NCI-H460 (cell line): ENCODE measurements around the gene PVALEF. TPM values are rescaled to one million over a fixed set of nuclear protein-coding genes. Genes with fewer than 3 reads are reported as not detected.

ENCODE experiments used
- DNase-seq: peaks from one replicate; pipeline ENCODE4 v3.0.0-alpha.2; 2016; ENCODE audit warnings: low read depth; ENCODE audit errors: extremely low read depth
- total RNA-seq: library from RNA; depleted of rRNA; stranded (reverse); fragments of >200 nt; shearing (Covaris generic); gene quantifications from 2 replicates; pipeline ENCODE4 v1.2.3, GENCODE V29; 2014

Gene PVALEF
- total RNA-seq, 1 experiment from 2014 or later, result not detected

DNA sequence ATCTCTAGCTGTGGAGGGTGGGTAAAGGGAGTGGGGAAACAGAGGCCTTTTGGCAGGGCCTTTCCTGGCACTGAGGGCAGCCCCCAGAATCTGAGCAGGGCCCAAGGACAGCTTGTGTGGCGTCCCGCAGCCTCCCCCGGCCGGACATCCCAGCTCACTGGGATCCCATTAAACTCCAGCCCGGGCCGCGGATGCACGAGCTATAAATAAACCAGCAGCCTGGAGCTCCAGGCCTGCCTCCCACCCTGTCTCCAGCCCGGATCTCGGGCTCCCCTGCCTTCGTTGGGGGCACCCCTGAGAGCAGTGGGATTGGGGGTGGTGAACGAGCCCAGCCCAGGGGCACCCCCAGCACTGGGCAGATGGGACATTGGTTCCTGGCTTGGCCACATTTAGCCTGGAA lies 14.6 kb downstream of the PVALEF start:
- DNase-seq, result no peak

DNA sequence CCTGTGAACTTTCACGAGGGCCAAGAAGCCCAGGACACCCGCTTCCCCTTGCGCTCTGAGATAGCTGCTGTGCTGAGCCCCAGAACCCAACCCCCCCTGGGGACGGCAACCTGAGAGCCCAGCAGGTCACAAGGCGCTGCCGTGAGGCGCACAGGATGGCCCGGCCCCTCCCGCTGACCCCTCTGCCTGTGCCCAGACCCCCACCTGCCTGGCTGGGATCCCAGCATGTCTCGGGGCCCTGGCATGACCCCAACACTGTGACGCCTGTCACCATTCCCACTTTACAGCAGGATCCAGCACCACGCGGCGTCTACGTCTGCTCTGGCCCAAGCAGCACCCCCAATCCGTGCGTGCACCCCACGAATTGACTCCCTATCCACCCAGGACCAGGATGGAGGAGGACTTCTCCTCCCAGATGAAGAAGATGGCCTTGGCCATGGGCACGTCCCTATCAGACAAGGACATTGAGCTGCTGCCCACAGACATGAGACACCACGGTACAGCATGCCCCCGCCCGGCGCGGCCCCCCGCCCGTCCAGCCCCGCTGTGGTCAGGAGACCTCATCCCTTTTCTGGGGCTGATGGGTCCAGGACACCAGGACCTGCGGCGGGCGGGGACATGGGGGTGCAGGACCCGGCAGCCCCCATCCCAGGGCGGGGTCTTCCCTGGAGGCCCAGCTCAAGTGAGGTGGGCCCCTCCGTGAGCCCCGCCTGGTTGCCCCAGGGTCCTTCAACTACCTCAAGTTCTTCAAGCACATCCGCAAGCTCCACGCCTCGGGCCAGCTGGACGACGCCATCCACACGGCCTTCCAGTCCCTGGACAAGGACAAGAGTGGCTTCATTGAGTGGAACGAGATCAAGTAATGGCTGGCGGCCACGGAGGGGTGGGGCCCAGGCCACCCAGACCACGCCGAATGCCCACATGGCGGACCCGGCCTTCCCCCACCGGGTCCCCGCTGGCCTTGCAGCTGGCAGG lies 15.8 kb downstream of the PVALEF start:
- DNase-seq, result no peak

DNA sequence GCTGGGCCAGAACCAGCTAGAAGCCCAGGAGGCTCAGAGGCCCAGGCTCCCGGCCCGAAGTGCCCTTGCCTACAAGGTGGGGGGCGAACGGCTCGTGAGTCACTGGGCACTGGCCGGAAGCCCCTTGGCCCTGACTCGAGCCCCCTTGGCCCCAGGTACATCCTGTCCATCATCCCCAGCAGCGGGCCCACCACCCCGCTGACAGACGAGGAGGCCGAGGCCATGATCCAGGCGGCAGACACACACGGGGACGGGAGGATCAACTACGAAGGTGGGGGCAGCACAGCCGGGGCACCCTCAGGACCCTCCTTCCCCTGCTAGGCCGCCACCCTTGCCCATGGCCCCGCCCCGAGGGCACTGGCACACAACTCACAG lies 16.5 kb downstream of the PVALEF start:
- DNase-seq, result no peak

DNA sequence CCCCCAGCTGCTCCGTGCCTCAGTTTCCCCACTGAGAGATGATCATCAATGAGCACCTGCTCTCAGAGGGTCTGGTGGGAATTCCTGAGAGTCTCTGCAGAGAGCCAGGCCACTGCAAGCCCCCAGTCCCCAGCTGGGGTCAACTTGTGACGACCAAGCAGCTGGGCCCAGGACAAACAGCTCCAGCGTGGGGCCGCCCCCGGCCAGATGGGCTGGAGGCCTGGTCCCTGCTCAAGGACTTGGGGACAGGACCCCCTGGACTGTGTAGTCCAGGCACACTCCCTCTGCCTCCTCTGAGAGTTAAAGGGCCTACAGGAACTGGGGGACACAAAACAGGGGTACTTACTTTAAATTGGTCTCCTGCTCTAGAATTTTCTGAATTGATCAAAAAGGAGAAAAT lies 17.3 kb downstream of the PVALEF start:
- DNase-seq, result no peak

DNA sequence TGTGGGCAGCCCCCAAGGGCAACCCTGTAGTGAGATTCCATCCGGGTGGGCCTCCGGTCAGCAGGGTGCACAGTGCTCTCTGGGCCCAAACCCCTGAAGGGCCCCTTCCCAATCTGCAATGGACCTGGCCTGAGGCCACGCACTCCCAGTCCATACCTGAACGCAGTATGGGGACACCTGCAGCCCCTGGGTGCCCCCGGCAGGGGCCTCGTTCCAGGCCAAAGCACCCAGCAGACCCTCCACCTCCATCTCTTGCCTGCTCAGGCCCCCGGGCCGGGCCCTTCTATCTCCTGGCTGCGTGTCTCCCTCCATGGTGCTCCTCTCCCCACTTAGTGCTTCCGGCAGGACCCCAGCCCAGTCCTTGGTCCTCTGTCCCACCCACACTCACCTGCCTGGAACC lies 18.0 kb downstream of the PVALEF start:
- DNase-seq, result no peak

DNA sequence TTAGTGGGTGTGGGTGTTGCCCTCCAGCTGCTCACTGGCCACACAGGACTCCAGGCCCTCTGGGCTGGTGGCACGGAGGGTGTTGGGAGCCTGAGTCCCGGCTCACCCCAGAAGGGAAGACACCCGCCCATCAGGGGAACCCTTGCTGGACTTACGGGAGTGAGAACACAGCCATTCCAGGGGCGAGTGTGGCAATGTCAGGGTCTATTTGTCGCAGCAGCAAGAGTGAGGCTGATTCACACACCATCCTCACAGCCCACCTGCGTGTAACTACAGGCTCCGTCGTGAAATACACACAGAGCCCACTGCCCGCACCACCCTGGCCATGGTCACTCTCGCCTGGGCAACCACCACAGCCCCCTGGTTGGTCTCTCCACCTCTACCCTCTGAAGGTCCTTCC lies 18.5 kb downstream of the PVALEF start:
- no peak for DNase-seq

DNA sequence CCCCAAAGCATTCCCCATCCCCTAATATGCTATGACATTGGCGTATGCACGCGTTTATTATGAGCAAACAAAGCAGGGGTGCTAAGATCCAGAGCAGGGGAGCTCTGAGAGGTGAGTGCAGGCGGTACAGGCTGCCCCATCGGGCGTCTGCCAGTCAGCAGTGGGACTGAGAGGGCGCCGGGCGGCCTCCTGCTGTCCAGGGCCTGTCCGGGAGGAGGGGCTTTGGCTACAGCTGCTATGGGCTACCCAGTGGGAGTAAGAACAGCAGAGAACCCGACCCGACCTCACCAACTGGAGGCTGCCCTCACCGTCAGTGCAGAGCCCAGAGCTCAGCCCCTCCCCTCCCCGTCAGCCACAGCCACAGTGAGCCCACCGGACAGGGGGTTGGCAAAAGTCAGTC lies 19.2 kb downstream of the PVALEF start:
- DNase-seq, result no peak

DNA sequence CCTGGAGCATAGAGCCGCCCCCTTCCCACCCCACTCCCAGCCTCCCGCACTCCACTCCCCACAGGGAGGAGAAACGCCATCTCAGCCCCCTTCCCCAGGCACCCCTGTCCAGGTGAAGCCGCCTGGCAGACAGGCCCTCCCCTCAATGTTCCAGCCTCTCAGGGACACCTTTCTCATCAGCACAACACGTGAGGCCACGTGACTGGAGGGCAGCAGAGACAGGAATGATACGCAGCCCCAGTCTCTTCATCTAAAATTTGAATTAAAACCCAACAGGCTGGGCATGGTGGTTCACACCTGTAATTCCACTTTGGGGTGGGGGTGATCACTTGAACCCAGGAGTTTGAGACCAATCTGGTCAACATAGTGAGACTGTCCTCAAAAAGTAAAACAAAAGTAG lies 20.9 kb downstream of the PVALEF start:
- DNase-seq, result no peak

DNA sequence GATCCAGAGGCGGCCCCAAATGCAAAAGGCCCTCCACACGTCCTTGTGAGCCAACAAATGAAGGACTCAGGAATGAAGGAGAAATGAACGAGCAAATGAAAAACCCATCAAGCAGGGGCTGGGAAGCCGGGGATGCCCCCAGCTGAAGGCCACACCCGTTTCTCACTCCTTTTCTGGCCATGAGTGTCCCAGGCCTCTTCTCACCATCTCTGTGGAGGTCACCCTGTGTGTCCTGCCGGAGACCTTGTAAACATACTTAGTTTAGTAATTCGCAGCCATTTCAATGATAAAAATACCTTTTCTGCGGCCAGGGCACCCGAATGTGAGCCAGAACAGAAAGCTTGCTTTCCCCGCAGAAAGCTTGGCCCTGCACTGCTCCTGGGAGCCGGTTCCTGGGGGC lies 21.8 kb downstream of the PVALEF start:
- DNase-seq, result no peak

DNA sequence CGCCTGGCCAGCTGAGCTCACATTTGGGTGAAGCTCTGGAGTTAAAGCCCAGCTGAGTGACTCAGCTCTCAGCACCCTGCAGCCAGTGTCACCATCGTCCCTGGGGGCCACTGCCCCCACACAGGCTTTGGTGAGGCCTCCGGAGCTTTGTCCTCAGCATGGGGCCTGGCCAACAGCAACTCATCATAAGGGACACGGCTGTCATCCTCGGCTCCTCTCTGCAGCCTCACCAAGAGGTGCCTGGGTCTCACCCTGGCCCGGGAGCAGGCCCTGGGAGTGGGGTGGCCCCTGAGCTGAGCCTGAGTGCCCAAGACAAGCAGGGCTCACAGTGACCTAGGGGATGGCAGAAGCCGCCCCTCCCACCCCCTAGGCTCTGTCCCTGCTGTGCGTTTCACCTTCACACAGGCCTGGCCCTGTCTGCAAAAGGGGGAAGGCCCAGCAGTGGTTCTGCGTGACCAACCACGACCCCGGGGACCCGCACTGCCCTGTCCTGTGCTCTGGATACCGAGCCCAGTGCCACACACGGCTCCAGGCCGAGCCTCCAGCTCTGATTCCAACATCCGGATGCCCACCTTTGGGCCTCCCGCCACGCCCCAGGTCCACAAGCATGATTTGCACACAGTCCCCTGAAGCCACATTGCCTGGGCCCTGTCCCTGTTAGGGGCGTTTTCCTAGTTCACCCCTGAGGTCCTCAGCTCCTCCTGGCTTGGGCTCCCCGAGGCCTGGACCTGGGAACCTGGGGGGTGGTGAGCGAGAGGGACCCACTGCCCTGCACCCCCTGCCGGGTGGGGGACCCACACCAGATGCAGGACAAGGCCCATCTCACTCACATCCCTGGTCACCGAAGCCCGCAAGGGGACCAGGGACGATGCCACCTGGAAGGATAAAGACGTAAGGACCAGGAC lies 22.5 kb downstream of the PVALEF start:
- DNase-seq, result no peak

DNA sequence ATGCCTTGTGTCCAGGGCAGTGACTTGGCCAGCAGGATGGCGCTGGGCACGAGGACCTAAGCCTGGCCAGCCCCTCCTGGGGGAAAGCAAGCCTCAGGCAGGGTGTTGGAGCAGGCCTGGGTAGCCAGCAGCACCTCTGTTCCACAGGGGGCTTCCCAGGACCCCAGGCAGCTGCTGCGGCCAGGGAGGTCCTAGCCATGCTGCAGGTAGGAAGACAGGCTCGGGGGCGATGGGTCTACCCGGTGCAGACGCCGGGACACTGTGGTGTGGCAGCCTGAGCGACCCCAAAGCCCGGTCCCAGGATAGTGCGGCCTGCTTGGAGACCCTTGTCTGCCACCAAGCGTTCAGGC lies 23.2 kb downstream of the PVALEF start:
- DNase-seq, result no peak

DNA sequence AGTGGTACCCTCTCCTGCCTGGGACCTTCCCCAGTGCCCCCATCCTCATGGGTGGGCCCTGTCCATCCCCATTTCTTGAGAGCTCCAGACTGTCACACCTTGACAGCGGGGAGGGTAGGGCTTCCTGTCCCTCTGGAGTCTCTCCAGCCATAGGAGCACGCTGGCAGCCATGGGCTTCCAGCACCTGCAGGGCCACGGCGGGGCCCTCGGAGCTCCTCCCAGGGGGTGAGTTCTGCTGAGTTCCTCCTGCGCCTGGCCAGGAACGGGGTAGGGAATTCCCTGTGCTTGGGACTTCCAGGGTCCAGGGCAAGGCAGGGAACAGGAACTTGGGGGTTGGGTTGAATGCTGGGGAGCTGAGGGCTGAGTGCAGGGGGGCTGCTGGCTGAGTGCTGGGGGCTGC lies 23.7 kb downstream of the PVALEF start:
- no peak for DNase-seq

DNA sequence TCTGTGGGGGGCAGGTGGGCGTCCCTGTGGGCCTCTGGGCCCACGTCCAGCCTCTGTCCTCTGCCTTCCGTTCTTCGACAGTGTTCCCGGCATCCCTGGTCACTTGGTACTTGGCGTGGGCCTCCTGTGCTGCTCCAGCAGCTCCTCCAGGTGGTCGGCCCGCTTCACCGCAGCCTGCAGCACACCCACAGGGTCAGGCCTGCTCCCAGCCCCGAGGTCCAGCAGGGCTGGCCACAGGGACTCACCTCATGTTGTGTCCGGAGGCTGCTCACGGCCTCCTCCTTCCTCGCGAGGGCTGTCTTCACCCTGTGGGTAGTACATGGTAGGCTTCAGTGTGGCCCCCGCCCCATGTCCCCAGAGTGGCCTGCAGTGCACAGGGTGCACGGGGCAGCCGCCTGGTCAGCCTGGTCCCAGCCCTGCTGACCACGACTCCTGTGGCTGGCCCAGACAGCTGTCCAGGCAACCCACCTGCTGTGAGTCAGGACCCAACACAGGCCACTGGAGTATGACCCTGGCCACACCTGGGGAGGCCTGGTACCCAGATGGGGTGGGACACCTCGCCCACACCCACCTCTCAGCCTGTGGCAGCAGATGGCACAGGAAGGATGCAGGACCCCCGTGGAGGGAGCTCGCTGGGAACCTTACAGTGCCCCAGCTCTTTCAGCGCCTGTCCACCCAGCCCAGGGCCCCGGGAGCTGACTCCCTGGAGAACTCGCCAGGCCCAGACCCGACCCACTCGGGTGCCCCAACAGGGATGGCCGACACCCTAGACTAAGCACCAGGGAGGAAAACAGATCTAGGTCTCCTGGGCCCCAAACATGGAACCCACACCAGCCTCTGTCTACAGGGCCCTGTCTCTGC lies 24.6 kb downstream of the PVALEF start:
- peak; percentile 15 for DNase-seq

DNA sequence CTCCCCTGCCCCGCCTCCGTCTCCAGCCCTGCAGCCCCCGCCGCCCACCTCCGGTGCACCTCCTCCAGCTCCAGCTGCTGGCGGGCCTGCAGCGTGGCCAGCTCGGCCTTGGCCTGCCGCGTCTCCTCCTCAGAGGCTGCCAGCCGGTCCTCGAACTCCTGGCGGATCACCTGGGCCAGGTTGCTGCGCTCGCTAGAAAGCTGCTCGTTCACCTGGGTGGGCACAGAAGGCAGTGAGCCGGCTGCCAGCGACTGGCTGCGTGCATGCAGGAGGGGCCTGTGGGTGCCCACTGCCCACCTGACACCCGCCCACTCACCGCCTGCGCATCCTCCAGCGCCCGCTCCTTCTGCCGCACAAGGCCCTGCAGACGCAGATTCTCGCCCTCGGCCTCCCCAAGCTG lies 25.3 kb downstream of the PVALEF start:
- DNase-seq, result no peak

DNA sequence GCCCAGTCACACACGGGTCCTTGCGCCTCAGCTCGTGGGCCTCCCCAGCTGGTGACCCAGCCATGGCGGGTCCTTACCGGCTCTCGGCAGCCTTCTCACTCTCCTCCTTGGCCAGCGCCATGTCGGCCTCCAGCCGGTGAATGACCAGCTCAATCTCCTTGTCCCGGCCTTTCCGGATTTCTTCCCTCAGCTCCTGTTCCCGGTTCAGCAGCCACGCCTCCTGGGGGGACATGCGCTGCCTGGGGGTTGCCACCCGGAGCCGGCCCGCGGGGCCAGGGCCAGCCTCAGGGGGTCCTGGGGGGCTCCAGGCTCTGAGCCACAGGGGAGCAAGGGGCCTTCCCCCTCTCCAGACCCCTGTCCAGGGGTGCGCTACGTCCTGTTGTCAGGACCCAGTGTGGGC lies 25.8 kb downstream of the PVALEF start:
- no peak for DNase-seq

DNA sequence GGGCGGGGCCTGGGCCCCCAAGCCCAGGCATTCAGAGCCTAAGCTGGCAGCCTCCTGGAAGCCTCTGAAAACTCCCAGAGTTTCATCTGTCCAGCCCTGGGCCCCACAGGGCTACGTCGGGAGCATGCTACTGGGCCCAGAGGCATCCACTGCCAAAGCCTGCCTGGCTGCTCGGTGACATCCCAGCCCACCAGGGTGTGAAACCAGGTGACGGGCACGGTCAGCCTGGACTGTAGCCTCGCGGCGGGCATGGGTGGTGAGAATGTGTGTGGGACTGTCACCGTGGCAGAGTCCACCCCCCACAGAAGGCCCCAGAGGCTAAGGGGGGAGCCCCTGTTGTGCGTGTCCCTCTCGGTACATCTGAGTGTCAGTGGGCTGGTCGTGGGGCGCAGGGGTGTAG lies 26.3 kb downstream of the PVALEF start:
- no peak for DNase-seq

DNA sequence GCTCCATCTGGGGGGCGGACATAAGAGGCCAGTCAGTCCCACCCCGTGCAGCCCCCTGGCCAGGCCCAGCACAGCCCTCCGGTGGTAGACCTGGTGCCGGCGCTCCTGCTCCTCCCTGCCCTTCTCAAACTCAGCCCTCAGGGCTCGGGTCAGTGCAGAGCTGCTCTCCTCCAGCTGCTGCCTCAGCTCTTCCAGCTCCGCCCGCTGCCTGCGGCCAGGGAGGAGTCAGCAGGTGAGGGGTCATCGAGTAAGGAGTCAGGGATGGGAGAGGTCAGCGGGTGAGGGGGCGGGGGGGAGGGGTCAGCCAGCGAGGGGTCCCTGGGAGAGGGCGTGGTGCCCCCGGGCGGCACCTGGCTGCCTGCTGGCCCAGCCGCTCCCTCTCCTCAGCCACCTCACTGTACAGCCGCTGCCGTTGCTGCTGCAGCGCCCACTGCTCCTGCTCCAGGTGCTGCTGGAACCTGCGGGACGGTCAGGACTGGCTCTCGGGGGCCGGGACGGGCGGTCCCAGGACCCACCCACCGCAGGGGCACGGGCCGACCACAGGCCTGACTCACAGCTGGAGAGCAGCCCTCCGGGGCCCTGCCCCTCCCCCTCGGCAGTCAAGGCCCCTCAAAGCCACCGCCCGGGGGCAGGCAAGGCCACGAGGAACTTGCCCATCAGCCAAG lies 27.2 kb downstream of the PVALEF start:
- DNase-seq, result no peak

DNA sequence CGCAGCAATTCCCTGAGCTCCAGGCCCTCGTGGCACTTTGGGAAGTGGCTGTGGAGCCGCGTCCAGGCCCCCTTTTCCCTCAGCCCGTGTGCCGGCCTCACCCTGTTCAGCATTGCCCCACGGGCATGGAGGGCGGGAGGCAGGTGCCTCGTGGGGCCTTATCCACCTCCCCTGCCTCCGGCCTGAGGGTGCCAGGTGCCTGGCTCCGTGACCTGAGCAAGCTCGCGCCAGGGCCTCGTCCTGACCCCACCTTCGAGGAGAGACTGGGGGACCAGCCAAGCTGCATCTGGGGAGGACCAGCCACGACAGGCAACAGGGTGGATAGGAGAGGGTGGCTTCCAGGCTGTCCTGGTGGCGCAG lies 27.7 kb downstream of the PVALEF start:
- no peak for DNase-seq

DNA sequence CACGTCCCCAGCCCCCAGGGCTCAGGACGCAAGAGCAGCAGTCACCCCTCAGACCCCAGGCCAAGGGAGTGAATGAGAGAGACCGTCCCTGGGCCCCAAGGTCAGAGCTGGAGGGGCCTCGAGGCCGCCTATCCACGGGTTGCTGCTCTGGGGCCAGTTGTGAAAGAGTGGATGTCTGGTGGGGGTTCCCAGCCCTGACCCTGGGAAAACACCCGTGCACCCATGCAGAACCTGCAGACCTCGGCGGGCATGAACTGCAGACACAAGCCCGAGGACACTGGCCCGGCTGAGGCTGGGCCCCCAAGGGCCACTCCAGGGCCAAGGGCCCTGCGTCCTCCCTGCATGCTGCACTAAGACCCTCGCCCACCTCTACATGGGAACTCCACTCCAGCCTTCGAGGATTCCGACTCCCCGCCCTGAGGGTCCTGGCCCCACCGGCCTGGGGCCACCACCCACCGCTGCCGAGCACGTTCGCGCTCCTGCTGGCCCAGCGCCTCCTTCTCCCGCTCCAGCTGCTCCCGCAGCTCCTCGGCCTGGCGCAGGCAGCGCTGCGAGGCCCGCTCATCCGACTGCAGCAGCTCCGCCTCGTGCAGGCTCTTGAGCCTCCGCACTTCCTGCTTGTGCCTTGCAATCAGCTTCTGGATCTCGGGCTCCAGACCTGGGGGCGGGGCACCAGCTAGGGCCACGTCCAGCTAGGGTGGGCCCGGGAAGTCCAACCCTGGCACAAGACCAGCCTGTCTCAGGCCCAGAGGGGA lies 28.3 kb downstream of the PVALEF start:
- DNase-seq, result no peak
